Peyer's patch (tissue), 4 donors: ENCODE data around the gene NPTXR.

Source experiments
- CTCF ChIP-seq, 6 experiments: fragments of 450-650 bp in 4 of 6; fragments of 200-600 bp in 2 of 6; sonication (generic) in 1 of 6; IDR thresholded peaks; one replicate each; pipeline ENCODE4 v1.5.1; 2017 to 2019; ENCODE audit warnings: antibody characterized with exemption in 6 of 6, mild to moderate bottlenecking in 3 of 6, moderate library complexity in 1 of 6
- POLR2A ChIP-seq, 2 donors: fragments of 450-650 bp; IDR thresholded peaks; one replicate each; pipeline ENCODE4 v1.5.1; 2017; ENCODE audit warnings: antibody characterized with exemption in 2 of 2, mild to moderate bottlenecking in 2 of 2, moderate library complexity in 2 of 2

- TF ChIP-seq CTCF (IDR thresholded peaks at IDR 0.05) (no peak), POLR2A (IDR thresholded peaks at IDR 0.05) (no peak)
Measured at GRCh38 chr22:38823076-38823475, 20.8 kb downstream of the NPTXR start.
